Transverse colon (tissue), 4 donors: Measurements from ENCODE around the gene CA14. TPM values are rescaled to one million over a fixed set of nuclear protein-coding genes. Genes with fewer than 3 reads are reported as not detected.
A peak's percentile ranks its signal among the peaks of the same experiment; 100 is the strongest.

Source experiments
- DNase-seq: peaks from one replicate; pipeline ENCODE4 v3.0.0-alpha.2; 2019
- H3K27ac ChIP-seq, 4 donors: fragments of 200-600 bp; sonication (generic); 2 replicates each; pipeline ENCODE4 v1.5.1; 2016 to 2018; ENCODE audit warnings: inconsistent platforms in 4 of 4
- H3K27me3 ChIP-seq: fragments of 200-600 bp; sonication (generic); 2 replicates; pipeline ENCODE4 v1.5.1; 2017; ENCODE audit warnings: inconsistent platforms
- H3K36me3 ChIP-seq, 4 donors: fragments of 200-600 bp; sonication (generic); 2 replicates each; pipeline ENCODE4 v1.5.1; 2017 to 2019; ENCODE audit warnings: inconsistent platforms in 4 of 4
- H3K4me1 ChIP-seq, 4 donors: fragments of 200-600 bp; sonication (generic); 2 replicates each; pipeline ENCODE4 v1.5.1; 2017 to 2020; ENCODE audit warnings: inconsistent platforms in 4 of 4
- H3K4me3 ChIP-seq, 4 donors: fragments of 200-600 bp; sonication (generic); 1 replicate in 1 of 4; 2 replicates in 3 of 4; pipeline versions ENCODE4 v1.5.1 to v1.6.1; 2017 to 2019; ENCODE audit warnings: inconsistent platforms in 4 of 4
- H3K9me3 ChIP-seq, 2 donors: fragments of 200-600 bp; sonication (generic); 2 replicates each; pipeline ENCODE4 v1.5.1; 2017 to 2019; ENCODE audit warnings: inconsistent platforms in 2 of 2
- CTCF ChIP-seq, 5 experiments: fragments of 200-600 bp in 3 of 5; fragments of 450-650 bp in 2 of 5; sonication (generic) in 3 of 5; IDR thresholded peaks; 1 replicate in 2 of 5; 2 replicates in 3 of 5; pipeline ENCODE4 v1.5.1; 2016 to 2017; ENCODE audit warnings: antibody characterized with exemption in 5 of 5, inconsistent platforms in 3 of 5, mild to moderate bottlenecking in 2 of 5, moderate library complexity in 1 of 5
- EP300 ChIP-seq: sonication (generic); formaldehyde crosslinking; IDR thresholded peaks from one replicate; pipeline ENCODE4 v1.6.1; 2017; ENCODE audit warnings: antibody characterized with exemption, low read depth
- POLR2A ChIP-seq: fragments of 450-650 bp; IDR thresholded peaks from one replicate; pipeline ENCODE4 v1.6.1; 2016; ENCODE audit warnings: antibody characterized with exemption, mild to moderate bottlenecking, moderate library complexity
- POLR2AphosphoS5 ChIP-seq, 3 donors: sonication (generic); formaldehyde crosslinking; IDR thresholded peaks; one replicate each; pipeline ENCODE4 v1.6.1; 2016; ENCODE audit warnings: antibody characterized with exemption in 3 of 3
- WGBS, 2 donors: methylation state at CpG; one replicate each; pipeline ENCODE4 v1.1.5; 2018; ENCODE audit warnings: low coverage in 1 of 2; 5-methylcytosine and 5-hydroxymethylcytosine counted together
- in situ Hi-C, 4 donors: fragments of 200-750 bp; cut with MboI; loops; one replicate each; pipeline versions ENCODE4 v1.15.0 to v1.15.1; 2017; ENCODE audit warnings: low sequenced_read_pairs in 3 of 4, low pct_ligation_motif_present in 1 of 4, low pct_unique_long_range_greater_than_20kb in 1 of 4
- intact Hi-C: fragments of 100-400 bp; cut with DNase I; formaldehyde crosslinking; loops from one replicate; pipeline ENCODE4 v1.15.1; 2023; ENCODE audit warnings: low total_unique reads
- total RNA-seq, 4 donors: library from RNA; depleted of rRNA; stranded (reverse); fragments of >200 nt; gene quantifications; one replicate each; pipeline ENCODE4 v1.1.0, GENCODE V29; 2016

CA14 gene
- total RNA-seq, 4 donors from 2014 or later: 0.27 to 1.1 (median 0.48) TPM; not detected in 1

- Histone ChIP-seq H3K4me1 (peaks cover 9 to 36% (median 19%) of the 10 kb centered on the region in 4 donors), H3K4me3 (no peak overlapping the region), H3K9me3 (no peaks in the 10 kb centered on the region), H3K27me3 (no peaks in the 10 kb centered on the region), H3K36me3 (peaks cover 0 to 3% (median 2%) of the 10 kb centered on the region in 4 donors), H3K27ac (peak overlapping the region; percentile 51 to 61 (median 58))
- in situ Hi-C loops: no loop called here
- 71 to 97% methylated on average over 2 to 7 of the region's 7 CpGs for WGBS, 2 donors
- TF ChIP-seq POLR2A: no peak
- TF ChIP-seq POLR2AphosphoS5 (IDR thresholded peaks at IDR 0.05): no peak
- no peak for TF ChIP-seq CTCF (IDR thresholded peaks at IDR 0.05)
- no peak for TF ChIP-seq EP300
- no peak for DNase-seq
- intact Hi-C loops: no loop called here
Observed at GRCh38 chr1:150271291-150271959, 13.9 kb downstream of the CA14 start.

- no peak overlapping the region for H3K4me3 ChIP-seq
- in situ Hi-C loops (no loop called here), intact Hi-C loops (no loop called here)
- TF ChIP-seq CTCF (IDR thresholded peaks at IDR 0.05) (no peak), POLR2AphosphoS5 (IDR thresholded peaks at IDR 0.05) (no peak)
- H3K36me3 ChIP-seq: no peaks in the 10 kb centered on the region
- WGBS, 2 donors: 60 to 63% methylated on average over 1 of the region's 1 CpG
- DNase-seq: no peak
- H3K27me3 ChIP-seq: no peaks in the 10 kb centered on the region
- H3K27ac ChIP-seq: peak overlapping the region; percentile 51 to 61 (median 58)
- no peaks in the 10 kb centered on the region for H3K9me3 ChIP-seq
- peaks cover 0 to 24% (median 7%) of the 10 kb centered on the region in 4 donors for H3K4me1 ChIP-seq
Observed at GRCh38 chr1:150273311-150273710, 15.7 kb downstream of the CA14 start.

GRCh38 chr1:150280138-150280707, 22.6 kb downstream of the CA14 start:
- peak in 2 of 5 experiments; percentile 20 to 29 for TF ChIP-seq CTCF (IDR thresholded peaks at IDR 0.05)
- peak; percentile 25 for TF ChIP-seq POLR2A
- no peak for TF ChIP-seq EP300
- peak in 1 of 3 donors; percentile 17 for TF ChIP-seq POLR2AphosphoS5 (IDR thresholded peaks at IDR 0.05)
- peak overlapping the region; percentile 82 to 91 (median 90) for H3K27ac ChIP-seq
- no peaks in the 10 kb centered on the region for H3K36me3 ChIP-seq
- no peaks in the 10 kb centered on the region for H3K27me3 ChIP-seq
- peak; percentile 77 for DNase-seq
- WGBS, 2 donors: 55 to 68% methylated on average over 3 to 6 of the region's 6 CpGs
- in situ Hi-C loops: no loop called here
- no peak overlapping the region for H3K4me3 ChIP-seq
- peaks cover 15 to 41% (median 24%) of the 10 kb centered on the region in 4 donors for H3K4me1 ChIP-seq
- intact Hi-C loops: no loop called here
- H3K9me3 ChIP-seq: no peaks in the 10 kb centered on the region

GRCh38 chr1:150281221-150281757, 23.7 kb downstream of the CA14 start:
- peaks cover 15 to 41% (median 24%) of the 10 kb centered on the region in 4 donors for H3K4me1 ChIP-seq
- no peaks in the 10 kb centered on the region for H3K27me3 ChIP-seq
- TF ChIP-seq CTCF (IDR thresholded peaks at IDR 0.05) (peak; percentile 71 to 86 (median 73)), POLR2A (no peak)
- WGBS, 2 donors: 2 to 9% methylated on average over 11 to 15 of the region's 15 CpGs
- intact Hi-C loops: no loop called here
- H3K9me3 ChIP-seq: no peaks in the 10 kb centered on the region
- H3K36me3 ChIP-seq: no peaks in the 10 kb centered on the region
- DNase-seq: peak; percentile 78
- H3K4me3 ChIP-seq: peak overlapping the region; percentile 22 to 60 (median 30)
- in situ Hi-C loops: no loop called here
- peak overlapping the region; percentile 82 to 91 (median 90) for H3K27ac ChIP-seq
